H9 (cell line): ENCODE data around the gene ITPA. TPM values are rescaled to one million over a fixed set of nuclear protein-coding genes. Genes with fewer than 3 reads are reported as not detected.
A peak's percentile ranks its signal among the peaks of the same experiment; 100 is the strongest.

Experiments
- DNase-seq: peaks from one replicate; pipeline ENCODE4 v3.0.0-alpha.2; 2017
- H2AFZ ChIP-seq: one replicate; pipeline ENCODE4 v1.6.1; 2013; ENCODE audit warnings: mild to moderate bottlenecking, low read length, control low read depth, moderate library complexity
- H2AK5ac ChIP-seq: 2 replicates; pipeline ENCODE4 v1.6.1; 2013; ENCODE audit warnings: low read length, control low read depth, mixed read lengths; ENCODE audit not compliant: insufficient read length
- H2BK120ac ChIP-seq: one replicate; pipeline ENCODE4 v1.6.1; 2013; ENCODE audit warnings: low read depth, mild to moderate bottlenecking, low read length, control low read depth, inconsistent platforms; ENCODE audit not compliant: poor library complexity, severe bottlenecking
- H2BK12ac ChIP-seq: 2 replicates; pipeline ENCODE4 v1.6.1; 2013; ENCODE audit warnings: low read length, control low read depth, mixed read lengths, low read depth; ENCODE audit not compliant: insufficient read length
- H2BK15ac ChIP-seq: 2 replicates; pipeline ENCODE4 v1.6.1; 2013; ENCODE audit warnings: low read depth, low read length, control low read depth
- H2BK20ac ChIP-seq: one replicate; pipeline ENCODE4 v1.6.1; 2013; ENCODE audit warnings: low read depth, mild to moderate bottlenecking, low read length, control low read depth, inconsistent platforms; ENCODE audit not compliant: poor library complexity, severe bottlenecking
- H2BK5ac ChIP-seq: 2 replicates; pipeline ENCODE4 v1.6.1; 2013; ENCODE audit warnings: low read length, control low read depth, mixed read lengths; ENCODE audit not compliant: insufficient read length
- H3K14ac ChIP-seq: 2 replicates; pipeline ENCODE4 v1.6.1; 2013; ENCODE audit warnings: low read length, control low read depth; ENCODE audit not compliant: insufficient read depth
- H3K18ac ChIP-seq: 2 replicates; pipeline ENCODE4 v1.6.1; 2013; ENCODE audit warnings: low read depth, mild to moderate bottlenecking, mixed read lengths, low read length, control low read depth; ENCODE audit not compliant: insufficient read length
- H3K23ac ChIP-seq: 2 replicates; pipeline ENCODE4 v1.6.1; 2013; ENCODE audit warnings: low read length, control low read depth, mixed read lengths, low read depth; ENCODE audit not compliant: insufficient read length
- H3K23me2 ChIP-seq: 2 replicates; pipeline ENCODE4 v1.6.1; 2013; ENCODE audit warnings: low read depth, mild to moderate bottlenecking, mixed read lengths, low read length, control low read depth; ENCODE audit not compliant: insufficient read length, poor library complexity, severe bottlenecking
- H3K27ac ChIP-seq: 2 replicates; pipeline ENCODE4 v1.5.1; 2013; ENCODE audit warnings: low read length, control low read depth, mixed read lengths, low read depth; ENCODE audit not compliant: insufficient read length
- H3K27me3 ChIP-seq: 2 replicates; pipeline ENCODE4 v1.6.1; 2013; ENCODE audit warnings: low read length, control low read depth, inconsistent platforms; ENCODE audit not compliant: insufficient read depth
- H3K4ac ChIP-seq: 2 replicates; pipeline ENCODE4 v1.6.1; 2013; ENCODE audit warnings: low read depth, mild to moderate bottlenecking, control low read depth, inconsistent platforms, low read length, moderate library complexity
- H3K4me1 ChIP-seq: 2 replicates; pipeline ENCODE4 v1.6.1; 2013; ENCODE audit warnings: low read length, control low read depth, inconsistent platforms; ENCODE audit not compliant: insufficient read depth
- H3K4me2 ChIP-seq: 2 replicates; pipeline ENCODE4 v1.6.1; 2013; ENCODE audit warnings: low read length, control low read depth, mixed read lengths; ENCODE audit not compliant: insufficient read length, insufficient read depth
- H3K56ac ChIP-seq: 2 replicates; pipeline ENCODE4 v1.6.1; 2013; ENCODE audit warnings: low read depth, mild to moderate bottlenecking, mixed read lengths, low read length, control low read depth; ENCODE audit not compliant: insufficient read length
- H3K79me1 ChIP-seq: 2 replicates; pipeline ENCODE4 v1.6.1; 2013; ENCODE audit warnings: low read depth, mild to moderate bottlenecking, moderate library complexity, low read length, control low read depth, inconsistent platforms; ENCODE audit not compliant: insufficient read depth, poor library complexity, severe bottlenecking
- H3K79me2 ChIP-seq: 2 replicates; pipeline ENCODE4 v1.6.1; 2013; ENCODE audit warnings: low read length, control low read depth, inconsistent platforms; ENCODE audit not compliant: insufficient read depth
- H3K9ac ChIP-seq: 2 replicates; pipeline ENCODE4 v1.6.1; 2013; ENCODE audit warnings: low read length, control low read depth, mixed read lengths; ENCODE audit not compliant: insufficient read length; ENCODE audit errors: extremely low read depth
- H3K9me3 ChIP-seq: one replicate; pipeline ENCODE4 v1.6.1; 2013; ENCODE audit warnings: low read depth, low read length, inconsistent platforms; ENCODE audit not compliant: control insufficient read depth
- H3T11ph ChIP-seq: one replicate; pipeline ENCODE4 v1.6.1; 2013; ENCODE audit warnings: mild to moderate bottlenecking, low read length, control low read depth, inconsistent platforms
- H4K20me1 ChIP-seq: one replicate; pipeline ENCODE4 v1.6.1; 2013; ENCODE audit not compliant: control insufficient read depth, insufficient read length, insufficient read depth
- H4K5ac ChIP-seq: 2 replicates; pipeline ENCODE4 v1.6.1; 2013; ENCODE audit warnings: low read depth, mild to moderate bottlenecking, mixed read lengths, low read length, control low read depth; ENCODE audit not compliant: insufficient read length
- H4K8ac ChIP-seq: replicated peaks from 2 replicates; pipeline ENCODE4 v1.6.1; 2013; ENCODE audit warnings: low read length, control low read depth, mixed read lengths, low read depth; ENCODE audit not compliant: insufficient read length
- H4K91ac ChIP-seq: 2 replicates; pipeline ENCODE4 v1.6.1; 2013; ENCODE audit warnings: low read depth, mild to moderate bottlenecking, moderate library complexity, mixed read lengths, low read length, control low read depth; ENCODE audit not compliant: insufficient read length
- H3K27ac Mint-ChIP-seq, 3 experiments: 2 replicates in 2 of 3; 3 replicates in 1 of 3; pipeline ENCODE4 v1.8.0; 2020 to 2021; ENCODE audit warnings: mixed read lengths in 3 of 3, mild to moderate bottlenecking in 1 of 3, moderate library complexity in 1 of 3
- H3K27me3 Mint-ChIP-seq: 2 replicates; pipeline ENCODE4 v1.8.0; 2021; ENCODE audit warnings: low read depth, mild to moderate bottlenecking, moderate library complexity, mixed read lengths
- H3K36me3 Mint-ChIP-seq, 3 experiments: 2 replicates in 2 of 3; 3 replicates in 1 of 3; pipeline ENCODE4 v1.8.0; 2020 to 2021; ENCODE audit warnings: low read depth in 3 of 3, mixed read lengths in 3 of 3; ENCODE audit not compliant: insufficient read depth in 1 of 3
- H3K4me1 Mint-ChIP-seq, 2 experiments: 2 replicates each; pipeline ENCODE4 v1.8.0; 2020; ENCODE audit warnings: mixed read lengths in 2 of 2
- H3K4me3 Mint-ChIP-seq, 2 experiments: 2 replicates in 1 of 2; 3 replicates in 1 of 2; pipeline ENCODE4 v1.8.0; 2020 to 2021; ENCODE audit warnings: mild to moderate bottlenecking in 2 of 2, mixed read lengths in 2 of 2, moderate library complexity in 1 of 2
- H3K9me3 Mint-ChIP-seq, 2 experiments: 2 replicates in 1 of 2; 3 replicates in 1 of 2; pipeline ENCODE4 v1.8.0; 2020; ENCODE audit warnings: mild to moderate bottlenecking in 2 of 2, mixed read lengths in 2 of 2, moderate library complexity in 1 of 2
- WGBS: extraction: QIAGEN DNeasy Blood & Tissue Kit; methylation state at CpG from one replicate; pipeline ENCODE4 v1.1.7; 2013; ENCODE audit warnings: missing lambda C conversion rate, low lambda C conversion rate, mixed read lengths; ENCODE audit not compliant: insufficient read length; ENCODE audit errors: extremely low coverage; 5-methylcytosine and 5-hydroxymethylcytosine counted together
- total RNA-seq: library from RNA; stranded (reverse); gene quantifications from 2 replicates; pipeline ENCODE4 v1.2.1, GENCODE V29; 2021
- TF ChIP-seq, protein P1 (sequence below): fragments of 200-600 bp; sonication (generic); conservative IDR thresholded peaks from 3 replicates; pipeline ENCODE4 v1.8.0; 2021; ENCODE audit warnings: antibody characterized with exemption, mild to moderate bottlenecking

Gene ITPA
- total RNA-seq, 1 experiment from 2014 or later = 74.5 TPM

DNA sequence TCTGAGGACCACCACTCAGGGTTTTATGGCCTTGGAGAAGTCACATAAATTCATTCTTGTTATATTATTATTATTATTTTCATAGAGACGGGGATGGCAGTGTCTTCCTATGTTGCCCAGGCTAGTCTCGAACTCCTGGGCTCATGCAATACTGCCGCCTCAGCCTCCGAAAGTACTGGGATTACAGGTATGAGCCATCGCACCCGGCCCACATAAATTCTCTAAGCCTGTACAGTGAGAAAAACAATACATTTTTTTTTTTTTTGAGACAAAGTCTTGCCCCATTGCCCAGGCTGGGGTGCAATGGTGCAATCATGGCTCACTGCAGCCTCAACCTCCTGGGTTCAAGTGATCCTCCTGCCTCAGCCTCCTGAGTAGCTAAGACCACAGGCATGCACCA is 48.9 kb upstream of the ITPA start:
- Histone ChIP-seq H4K5ac (no peak overlapping the region), H3K79me2 (peaks cover 29% of the 10 kb centered on the region; the same call in 1 of the 2 replicates), H3K27ac (no peak overlapping the region), H4K8ac (no peak overlapping the region), H3T11ph (no peak overlapping the region), H3K4me1 (peaks cover 2% of the 10 kb centered on the region; the same call in 1 of the 2 replicates), H3K23ac (no peak overlapping the region), H2BK120ac (no peak overlapping the region), H3K27me3 (no peaks in the 10 kb centered on the region), H4K20me1 (no peaks in the 10 kb centered on the region), H3K14ac (no peak overlapping the region), H2BK15ac (no peak overlapping the region), H2AFZ (no peak overlapping the region), H3K56ac (no peak overlapping the region), H3K4me2 (peak overlapping the region; percentile 29), H3K9ac (no peak overlapping the region), H2BK5ac (no peak overlapping the region), H3K4ac (no peak overlapping the region), H3K79me1 (no peaks in the 10 kb centered on the region), H3K9me3 (no peaks in the 10 kb centered on the region), H2BK12ac (no peak overlapping the region), H2BK20ac (no peak overlapping the region), H3K23me2 (peaks cover 3% of the 10 kb centered on the region), H2AK5ac (no peak overlapping the region), H3K18ac (no peak overlapping the region), H4K91ac (no peak overlapping the region)
- DNase-seq = no peak
- H3K27me3 Mint-ChIP-seq = no peaks in the 10 kb centered on the region
- H3K4me3 Mint-ChIP-seq = peak overlapping the region; percentile 30 to 54
- peaks cover 13 to 27% of the 10 kb centered on the region in 2 experiments for H3K4me1 Mint-ChIP-seq
- TF ChIP-seq, protein P1, sequence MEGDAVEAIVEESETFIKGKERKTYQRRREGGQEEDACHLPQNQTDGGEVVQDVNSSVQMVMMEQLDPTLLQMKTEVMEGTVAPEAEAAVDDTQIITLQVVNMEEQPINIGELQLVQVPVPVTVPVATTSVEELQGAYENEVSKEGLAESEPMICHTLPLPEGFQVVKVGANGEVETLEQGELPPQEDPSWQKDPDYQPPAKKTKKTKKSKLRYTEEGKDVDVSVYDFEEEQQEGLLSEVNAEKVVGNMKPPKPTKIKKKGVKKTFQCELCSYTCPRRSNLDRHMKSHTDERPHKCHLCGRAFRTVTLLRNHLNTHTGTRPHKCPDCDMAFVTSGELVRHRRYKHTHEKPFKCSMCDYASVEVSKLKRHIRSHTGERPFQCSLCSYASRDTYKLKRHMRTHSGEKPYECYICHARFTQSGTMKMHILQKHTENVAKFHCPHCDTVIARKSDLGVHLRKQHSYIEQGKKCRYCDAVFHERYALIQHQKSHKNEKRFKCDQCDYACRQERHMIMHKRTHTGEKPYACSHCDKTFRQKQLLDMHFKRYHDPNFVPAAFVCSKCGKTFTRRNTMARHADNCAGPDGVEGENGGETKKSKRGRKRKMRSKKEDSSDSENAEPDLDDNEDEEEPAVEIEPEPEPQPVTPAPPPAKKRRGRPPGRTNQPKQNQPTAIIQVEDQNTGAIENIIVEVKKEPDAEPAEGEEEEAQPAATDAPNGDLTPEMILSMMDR = no peak
- no peaks in the 10 kb centered on the region; a peak in 1 of 5 replicates for H3K9me3 Mint-ChIP-seq
- H3K36me3 Mint-ChIP-seq = peaks cover 5 to 14% (median 13%) of the 10 kb centered on the region in 3 experiments; a peak in 4 of 7 replicates
- no peak overlapping the region for H3K27ac Mint-ChIP-seq
- no CpG with 5 or more reads among the region's 6 CpGs for WGBS
